ENCODE measurements around the gene BTBD9. TPM values are rescaled to one million over a fixed set of nuclear protein-coding genes. Genes with fewer than 3 reads are reported as not detected.

BTBD9 gene
- polyA plus RNA-seq, 1 experiment, result 5.4 TPM

DNA sequence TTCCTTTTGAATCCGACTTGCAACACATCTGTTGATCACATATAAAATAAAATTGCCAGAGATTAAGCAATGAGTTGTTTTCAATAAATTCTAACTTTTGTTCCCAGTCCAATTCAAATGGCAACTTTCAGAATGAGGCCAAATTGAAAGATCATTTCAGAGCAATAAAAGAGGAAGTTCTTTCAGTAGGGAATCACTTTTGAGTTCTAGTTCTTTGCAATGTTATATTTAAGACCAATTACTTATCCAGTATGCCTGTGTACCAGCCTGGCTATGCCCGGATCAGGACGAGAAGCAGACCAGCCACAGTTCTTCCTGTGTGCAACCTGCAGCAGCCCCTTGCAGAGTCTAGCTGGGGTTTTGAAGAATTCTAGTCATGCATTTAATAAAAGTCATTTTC is 232.5 kb downstream of the BTBD9 start:
- CTCF ChIA-PET, result interaction anchor here (0.6 to 1.0 kb wide), 2 partner anchors 10 to 884 kb away, joined by 3 read pairs; no protein-coding TSS in a partner anchor
- Histone ChIP-seq H3K27me3 (ENCODE audit: control insufficient read depth, insufficient read depth, low read length) (no peaks in the 10 kb centered on the region), H3K36me3 (ENCODE audit: control insufficient read depth, insufficient read depth, low read length) (no peaks in the 10 kb centered on the region), H3K4me3 (ENCODE audit: low read depth, low read length) (no peak overlapping the region)
- TF ChIP-seq CTCF (IDR thresholded peaks at IDR 0.05; ENCODE audit: insufficient read depth, low read depth, low read length), result no peak
- no peak for DNase-seq (ENCODE audit: low read depth)
- POLR2A ChIA-PET, result no interaction called here

DNA sequence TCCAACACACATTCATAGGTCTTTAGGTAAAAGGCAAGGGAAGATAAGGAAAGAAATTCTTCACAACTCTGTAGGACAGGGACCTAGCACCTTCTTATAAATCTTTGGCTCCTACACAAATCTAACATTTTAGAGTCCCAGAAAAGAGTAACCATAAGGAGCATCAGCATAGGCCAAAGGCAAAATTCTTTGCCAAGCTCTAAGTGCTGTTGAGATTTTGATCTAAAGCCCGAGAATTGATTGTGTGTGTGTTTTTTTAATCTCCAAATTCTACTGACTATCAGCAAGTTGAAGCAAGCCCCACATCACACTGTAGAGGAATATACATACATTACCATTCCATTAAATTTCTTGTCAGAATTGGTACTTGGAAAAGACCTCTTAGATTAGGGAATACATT is 233.6 kb downstream of the BTBD9 start:
- no peak for TF ChIP-seq CTCF (IDR thresholded peaks at IDR 0.05; ENCODE audit: insufficient read depth, low read depth, low read length)
- Histone ChIP-seq H3K4me3 (ENCODE audit: low read depth, low read length) (no peak overlapping the region), H3K36me3 (ENCODE audit: control insufficient read depth, insufficient read depth, low read length) (no peaks in the 10 kb centered on the region), H3K27me3 (ENCODE audit: control insufficient read depth, insufficient read depth, low read length) (no peaks in the 10 kb centered on the region)
- CTCF ChIA-PET, result interaction anchor here (1.4 kb wide), 1 partner anchor 18 kb away, joined by 3 read pairs; no protein-coding TSS in a partner anchor
- POLR2A ChIA-PET, result no interaction called here
- DNase-seq (ENCODE audit: low read depth), result no peak

DNA sequence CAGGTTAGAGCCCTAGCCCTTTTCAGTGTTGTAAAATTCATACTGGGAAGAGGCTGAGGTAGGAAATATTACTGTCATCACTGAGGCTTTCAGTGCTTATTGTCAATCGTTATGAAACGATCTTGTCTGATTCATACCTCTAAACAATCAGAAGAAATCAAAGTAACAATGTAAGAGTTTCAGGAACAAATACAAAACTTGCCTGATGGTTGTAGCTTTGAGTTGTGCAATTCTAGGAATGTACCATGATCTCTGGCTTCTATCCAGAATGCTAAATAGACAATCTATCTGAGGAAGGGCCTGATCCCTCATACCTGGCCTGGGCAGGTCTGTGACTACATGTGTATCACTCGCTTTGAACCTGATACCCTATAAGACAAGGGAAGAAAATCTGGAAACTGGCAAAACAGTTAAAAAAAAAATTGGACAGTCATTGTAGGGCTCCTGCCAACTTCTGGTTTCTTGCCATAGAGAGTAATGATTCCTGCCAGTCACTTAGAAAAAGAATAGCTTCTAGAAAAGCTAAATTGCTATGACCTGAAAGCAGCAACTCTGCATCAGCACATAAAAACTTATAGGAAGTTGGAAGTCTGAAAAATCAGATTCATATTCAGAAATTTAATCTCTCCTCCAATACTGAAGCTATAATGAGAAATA is 234.7 kb downstream of the BTBD9 start:
- POLR2A ChIA-PET, result no interaction called here
- no peak for DNase-seq (ENCODE audit: low read depth)

DNA sequence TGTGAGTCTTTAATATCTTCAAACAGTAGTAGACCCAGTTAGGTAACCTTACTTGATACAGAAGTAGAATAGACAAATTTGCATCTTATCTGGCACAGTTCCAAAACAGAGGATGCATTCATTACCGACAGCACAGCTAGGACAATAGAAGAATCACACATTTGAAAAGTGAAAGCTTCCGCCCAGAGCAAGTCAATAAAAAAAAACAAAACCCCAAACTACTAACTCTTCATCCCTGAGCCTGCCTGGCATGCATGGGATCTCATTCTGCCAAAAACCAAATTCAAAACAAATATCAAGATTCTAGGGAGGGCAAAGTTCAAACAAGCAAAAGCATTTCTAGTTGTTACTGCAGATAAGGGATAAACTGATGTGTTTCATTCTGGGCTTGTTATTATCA is 235.4 kb downstream of the BTBD9 start:
- Histone ChIP-seq H3K4me3 (ENCODE audit: low read depth, low read length) (no peak overlapping the region), H3K27me3 (ENCODE audit: control insufficient read depth, insufficient read depth, low read length) (no peaks in the 10 kb centered on the region), H3K36me3 (ENCODE audit: control insufficient read depth, insufficient read depth, low read length) (no peaks in the 10 kb centered on the region)
- ChIA-PET POLR2A (no interaction called here), CTCF (no interaction called here)
- no peak for TF ChIP-seq CTCF (IDR thresholded peaks at IDR 0.05; ENCODE audit: insufficient read depth, low read depth, low read length)
- no peak for DNase-seq (ENCODE audit: low read depth)

More for the DNA sequence above, 234.7 kb downstream of the BTBD9 start:
- H3K4me3 ChIP-seq (ENCODE audit: low read depth, low read length), result no peak overlapping the region
- CTCF ChIA-PET, result interaction anchor here (1.4 kb wide), 1 partner anchor 17 kb away, joined by 3 read pairs; no protein-coding TSS in a partner anchor
- H3K27me3 ChIP-seq (ENCODE audit: control insufficient read depth, insufficient read depth, low read length), result no peaks in the 10 kb centered on the region
- no peak for TF ChIP-seq CTCF (IDR thresholded peaks at IDR 0.05; ENCODE audit: insufficient read depth, low read depth, low read length)
- H3K36me3 ChIP-seq (ENCODE audit: control insufficient read depth, insufficient read depth, low read length), result no peaks in the 10 kb centered on the region

GRCh38 chr6:38403548-38403947 is 236.2 kb downstream of the BTBD9 start:
- Histone ChIP-seq H3K4me3 (ENCODE audit: low read depth, low read length) (no peak overlapping the region), H3K27me3 (ENCODE audit: control insufficient read depth, insufficient read depth, low read length) (no peaks in the 10 kb centered on the region), H3K36me3 (ENCODE audit: control insufficient read depth, insufficient read depth, low read length) (no peaks in the 10 kb centered on the region)
- ChIA-PET CTCF (no interaction called here), POLR2A (no interaction called here)
- no peak for TF ChIP-seq CTCF (IDR thresholded peaks at IDR 0.05; ENCODE audit: insufficient read depth, low read depth, low read length)
- no peak for DNase-seq (ENCODE audit: low read depth)

Data from BJ (cell line).